Spinal cord (tissue), 10 donors: ENCODE data around the gene SEMA5A. TPM values are rescaled to one million over a fixed set of nuclear protein-coding genes. Genes with fewer than 3 reads are reported as not detected.

Experiments
- DNase-seq, 6 donors: peaks; one replicate each; pipeline versions ENCODE4 v3.0.0 to v3.0.0-alpha.2; 2013 to 2015; ENCODE audit warnings: low spot score in 6 of 6, low read depth in 4 of 6
- H3K27ac ChIP-seq: one replicate; pipeline ENCODE4 v1.5.1; 2013; ENCODE audit warnings: low read depth, low read length, control low read depth
- H3K27me3 ChIP-seq: one replicate; pipeline ENCODE4 v1.6.1; 2013; ENCODE audit warnings: low read length; ENCODE audit not compliant: control insufficient read depth, insufficient read depth
- H3K36me3 ChIP-seq: one replicate; pipeline ENCODE4 v1.6.1; 2013; ENCODE audit warnings: low read length; ENCODE audit not compliant: control insufficient read depth, insufficient read depth
- H3K4me1 ChIP-seq: one replicate; pipeline ENCODE4 v1.6.1; 2013; ENCODE audit warnings: low read length; ENCODE audit not compliant: control insufficient read depth, insufficient read depth
- H3K4me3 ChIP-seq: one replicate; pipeline ENCODE4 v1.5.1; 2013; ENCODE audit warnings: low read depth, low read length, control low read depth
- H3K9me3 ChIP-seq: one replicate; pipeline ENCODE4 v1.6.1; 2013; ENCODE audit warnings: low read length; ENCODE audit not compliant: control insufficient read depth, insufficient read depth
- WGBS: methylation state at CpG from one replicate; pipeline ENCODE4 v1.1.5; 2013; ENCODE audit warnings: missing lambda C conversion rate; ENCODE audit not compliant: insufficient coverage; 5-methylcytosine and 5-hydroxymethylcytosine counted together
- polyA plus RNA-seq, 2 donors: library from polyadenylated mRNA; unstranded; fragments of 120-200 nt; gene quantifications; one replicate each; pipeline ENCODE4 v1.2.1, GENCODE V29; 2013; ENCODE audit not compliant: insufficient read length in 2 of 2
- total RNA-seq, 2 donors: library from RNA; depleted of rRNA in 1 of 2; stranded (reverse); fragments of 120-200 nt in 1 of 2; fragments of >200 nt in 1 of 2; gene quantifications; one replicate each; pipeline versions ENCODE4 v1.2.3 to v1.2.4, GENCODE V29; 2013 to 2014
- donor health status: healthy.

SEMA5A gene
- total and polyA plus RNA-seq, 4 donors = 35.2 to 70.7 (median 59.3) TPM

DNA sequence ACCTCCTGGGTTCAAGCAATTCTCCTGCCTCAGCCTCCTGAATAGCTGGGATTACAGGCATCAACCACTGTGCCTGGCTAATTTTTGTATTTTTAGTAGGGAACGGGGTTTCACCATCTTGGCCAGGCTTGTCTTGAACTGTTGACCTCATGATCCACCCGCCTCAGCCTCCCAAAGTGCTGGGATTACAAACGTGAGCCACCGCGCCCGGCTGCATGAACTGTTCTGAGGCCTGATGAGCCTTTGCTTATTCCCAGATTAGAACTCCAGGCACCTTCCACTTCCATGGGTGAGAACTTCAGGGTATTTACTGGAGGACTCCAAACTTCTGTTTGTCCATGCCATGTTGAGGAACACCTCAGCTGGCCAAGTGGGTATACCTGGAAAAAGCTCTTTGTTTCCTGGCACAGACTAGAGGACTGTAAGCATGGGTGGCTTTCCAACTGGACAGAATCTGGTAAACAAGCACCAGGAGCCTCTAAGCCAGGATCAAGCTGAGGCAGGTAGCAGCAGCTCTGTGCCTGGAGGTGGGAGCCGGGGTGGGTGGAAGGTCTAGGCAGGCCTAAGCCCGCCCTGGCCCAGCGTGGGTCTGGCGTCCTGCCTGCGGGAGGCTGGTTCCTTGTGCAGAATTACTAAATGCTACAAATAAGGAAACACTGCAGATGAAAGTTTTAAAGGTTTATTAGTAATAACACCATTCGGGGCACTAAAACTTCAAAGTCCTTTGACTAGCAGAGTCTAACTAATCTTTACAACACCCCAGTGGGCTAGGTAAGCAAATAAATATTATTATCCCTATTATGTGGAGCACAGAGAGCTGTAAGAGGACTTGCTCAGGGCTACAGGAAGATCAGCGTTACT lies 78.4 kb downstream of the SEMA5A start:
- peaks cover 9% of the 10 kb centered on the region for H3K4me1 ChIP-seq
- H3K27me3 ChIP-seq = no peaks in the 10 kb centered on the region
- H3K4me3 ChIP-seq = no peak overlapping the region
- no peak overlapping the region for H3K27ac ChIP-seq
- no peaks in the 10 kb centered on the region for H3K9me3 ChIP-seq
- peak in 1 of 6 donors; percentile 21 for DNase-seq
- peaks cover 2% of the 10 kb centered on the region for H3K36me3 ChIP-seq
- WGBS = 91% methylated on average over 8 of the region's 13 CpGs

DNA sequence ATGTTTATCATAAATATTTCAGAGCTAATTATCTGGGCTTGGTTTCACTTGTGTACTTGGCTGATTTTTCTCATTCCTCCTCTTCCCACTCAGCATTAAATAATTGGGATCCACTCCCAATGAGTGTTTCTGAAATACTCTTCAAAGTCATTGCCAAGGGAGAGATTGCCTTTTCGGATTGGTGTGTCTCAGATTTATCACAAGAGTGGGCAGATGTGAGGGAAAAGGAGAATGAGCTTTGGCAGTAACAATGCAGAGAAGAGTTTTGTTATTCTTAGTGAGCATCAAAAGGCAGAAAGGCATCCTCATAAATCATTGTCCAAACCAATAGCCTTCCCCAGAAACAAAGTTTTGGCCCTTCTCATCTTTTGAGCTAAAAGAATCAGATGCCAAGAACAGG lies 79.2 kb downstream of the SEMA5A start:
- peaks cover 2% of the 10 kb centered on the region for H3K36me3 ChIP-seq
- WGBS = no CpG with 5 or more reads among the region's 1 CpG
- no peaks in the 10 kb centered on the region for H3K27me3 ChIP-seq
- no peak overlapping the region for H3K4me3 ChIP-seq
- DNase-seq = no peak
- H3K4me1 ChIP-seq = peaks cover 9% of the 10 kb centered on the region
- no peaks in the 10 kb centered on the region for H3K9me3 ChIP-seq
- H3K27ac ChIP-seq = no peak overlapping the region

DNA sequence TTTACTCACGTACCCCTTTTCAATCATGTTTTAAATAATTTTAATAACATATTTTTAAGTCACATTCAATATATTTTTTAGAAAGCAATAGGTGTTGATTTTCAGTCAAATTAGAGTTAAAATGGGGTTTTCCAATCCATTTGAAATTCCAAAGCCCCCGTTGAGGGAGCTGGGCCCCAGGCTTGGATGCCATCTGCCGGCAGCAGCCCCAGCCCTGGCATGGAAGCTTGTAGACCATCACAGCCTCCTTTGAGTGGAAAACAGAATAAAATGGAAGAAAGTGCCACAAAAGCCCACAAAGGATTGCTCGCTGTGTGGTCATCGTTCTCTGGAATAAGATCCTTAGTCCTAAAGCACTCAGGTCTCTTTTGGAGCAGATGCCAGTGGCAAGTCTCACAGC lies 81.4 kb downstream of the SEMA5A start:
- Histone ChIP-seq H3K9me3 (no peaks in the 10 kb centered on the region), H3K4me3 (no peak overlapping the region), H3K36me3 (peaks cover 2% of the 10 kb centered on the region), H3K4me1 (peaks cover 9% of the 10 kb centered on the region), H3K27me3 (no peaks in the 10 kb centered on the region), H3K27ac (no peak overlapping the region)
- 90% methylated on average over 3 of the region's 5 CpGs for WGBS
- DNase-seq = no peak

DNA sequence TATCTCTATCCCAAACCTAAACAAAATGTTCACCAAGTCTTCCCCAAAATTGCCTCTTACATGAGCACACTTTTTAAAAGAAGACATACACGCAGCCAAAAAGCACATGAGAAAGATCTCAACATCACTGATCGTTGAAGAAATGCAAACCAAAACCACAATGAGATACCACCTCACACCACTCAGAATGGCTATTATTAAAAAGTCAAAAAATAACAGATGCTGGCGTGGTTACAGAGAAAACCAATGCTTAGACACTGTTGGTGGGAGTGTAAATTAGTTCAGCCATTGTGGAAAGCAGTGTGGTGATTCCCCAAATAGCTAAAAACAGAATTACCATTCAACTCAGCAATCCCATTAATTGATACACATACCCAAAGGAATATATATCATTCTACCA lies 83.8 kb downstream of the SEMA5A start:
- Histone ChIP-seq H3K4me3 (no peak overlapping the region), H3K4me1 (peaks cover 4% of the 10 kb centered on the region), H3K27me3 (no peaks in the 10 kb centered on the region), H3K36me3 (no peaks in the 10 kb centered on the region), H3K9me3 (no peaks in the 10 kb centered on the region), H3K27ac (no peak overlapping the region)
- WGBS = 91% methylated on average over 1 of the region's 3 CpGs
- no peak for DNase-seq

DNA sequence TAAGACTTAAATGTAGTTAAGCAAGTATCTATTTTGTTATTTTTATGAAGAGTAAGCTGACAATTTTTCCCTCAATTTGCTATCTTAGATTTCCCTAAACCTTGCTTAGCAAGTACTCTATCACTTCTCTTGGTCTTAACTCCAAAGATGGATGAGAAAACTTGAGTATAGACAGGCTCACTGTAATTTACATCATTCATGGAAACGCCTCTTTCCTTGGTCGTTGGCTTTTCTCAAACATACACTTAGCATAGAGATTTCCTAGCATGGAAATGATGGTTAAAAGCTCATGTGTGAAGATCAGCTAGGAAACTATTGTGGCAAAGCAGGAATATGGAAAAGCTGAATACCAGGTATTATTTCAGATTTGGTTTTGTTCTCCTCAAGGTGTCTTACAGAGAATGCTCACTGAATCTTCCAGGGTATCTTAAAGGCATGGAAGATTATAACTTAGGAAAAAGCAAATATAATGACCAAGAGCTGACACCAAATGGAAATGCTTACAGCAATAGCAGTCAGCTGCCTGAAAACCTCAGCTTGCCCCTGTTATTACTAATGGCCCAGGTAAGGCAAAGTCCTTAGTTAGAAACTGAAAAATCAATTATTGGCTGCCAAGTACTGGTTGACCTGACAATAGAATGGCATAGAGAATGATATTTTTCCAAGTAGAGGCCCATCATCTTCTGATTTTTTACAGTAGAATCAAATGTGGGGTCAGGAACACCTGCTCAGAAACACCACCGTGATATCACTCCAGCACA lies 84.8 kb downstream of the SEMA5A start:
- WGBS = no CpG with 5 or more reads among the region's 3 CpGs
- Histone ChIP-seq H3K36me3 (no peaks in the 10 kb centered on the region), H3K4me3 (no peak overlapping the region), H3K27me3 (no peaks in the 10 kb centered on the region), H3K27ac (no peak overlapping the region), H3K4me1 (peaks cover 8% of the 10 kb centered on the region), H3K9me3 (no peaks in the 10 kb centered on the region)
- DNase-seq = no peak

DNA sequence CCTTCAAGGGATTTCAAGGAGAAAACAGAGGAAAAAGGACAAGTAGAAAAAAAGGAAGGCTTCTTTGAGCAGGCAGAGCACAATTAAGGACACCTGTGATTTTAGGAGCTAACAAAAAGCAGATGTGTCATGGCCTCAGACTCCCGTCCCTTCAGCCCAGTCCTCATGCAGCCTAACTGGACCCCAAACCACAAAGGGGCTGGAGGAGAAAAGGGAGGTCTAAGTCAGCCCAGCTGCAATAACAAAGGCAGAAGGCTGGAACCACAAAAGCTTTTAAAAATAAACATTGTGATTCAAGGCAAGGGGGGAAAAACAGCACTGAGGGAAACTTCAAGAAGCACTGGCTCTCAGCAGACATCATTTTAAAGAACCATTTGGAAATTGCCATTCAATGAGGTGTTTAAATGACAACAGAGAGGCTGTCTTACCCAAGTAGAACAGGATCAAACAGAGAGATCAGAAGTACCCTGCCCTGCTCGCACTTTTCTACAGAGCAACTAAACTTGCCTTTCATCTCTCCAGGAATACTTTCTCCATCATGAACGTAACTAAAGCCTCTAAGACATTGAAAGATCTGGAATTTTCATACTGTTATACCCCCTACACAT lies 89.3 kb downstream of the SEMA5A start:
- H3K36me3 ChIP-seq = no peaks in the 10 kb centered on the region
- WGBS = 79% methylated on average over 2 of the region's 3 CpGs
- peaks cover 7% of the 10 kb centered on the region for H3K4me1 ChIP-seq
- no peak overlapping the region for H3K4me3 ChIP-seq
- DNase-seq = peak in 1 of 6 donors; percentile 72
- H3K9me3 ChIP-seq = no peaks in the 10 kb centered on the region
- H3K27ac ChIP-seq = peak overlapping the region; percentile 53
- H3K27me3 ChIP-seq = no peaks in the 10 kb centered on the region

DNA sequence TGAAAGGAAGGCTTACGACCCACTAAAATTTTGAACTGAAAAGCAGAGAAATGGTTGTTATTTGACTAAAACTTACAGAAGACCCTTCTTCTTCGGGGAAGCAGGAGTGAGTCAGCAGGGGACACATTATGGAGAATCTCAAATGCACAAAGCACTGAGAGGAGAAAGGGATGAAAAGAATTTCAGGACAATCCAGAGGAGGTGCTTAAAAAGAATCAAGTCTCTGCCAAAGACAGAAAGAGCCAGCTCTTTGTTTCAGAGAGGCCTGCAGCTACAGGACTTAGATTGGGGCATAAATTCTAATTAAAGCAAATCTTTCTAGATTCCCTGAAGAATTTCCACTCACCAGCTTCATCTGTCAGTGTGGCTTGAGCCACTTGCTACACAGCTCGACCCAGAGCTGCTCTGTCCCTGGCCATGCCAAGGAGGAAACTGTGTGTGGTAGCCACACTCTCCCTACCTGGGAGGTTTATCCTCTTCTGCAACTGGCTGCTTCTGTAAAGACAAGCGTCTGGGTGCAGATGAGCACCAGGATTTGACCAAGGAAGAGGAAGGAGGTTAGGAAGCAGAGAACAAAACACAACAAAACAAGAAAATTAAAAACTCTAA lies 89.9 kb downstream of the SEMA5A start:
- 42% methylated on average over 3 of the region's 4 CpGs for WGBS
- H3K27me3 ChIP-seq = no peaks in the 10 kb centered on the region
- no peak overlapping the region for H3K4me3 ChIP-seq
- H3K36me3 ChIP-seq = no peaks in the 10 kb centered on the region
- H3K4me1 ChIP-seq = peaks cover 7% of the 10 kb centered on the region
- peak overlapping the region; percentile 53 for H3K27ac ChIP-seq
- H3K9me3 ChIP-seq = no peaks in the 10 kb centered on the region
- peak in 2 of 6 donors; percentile 25 to 43 for DNase-seq

DNA sequence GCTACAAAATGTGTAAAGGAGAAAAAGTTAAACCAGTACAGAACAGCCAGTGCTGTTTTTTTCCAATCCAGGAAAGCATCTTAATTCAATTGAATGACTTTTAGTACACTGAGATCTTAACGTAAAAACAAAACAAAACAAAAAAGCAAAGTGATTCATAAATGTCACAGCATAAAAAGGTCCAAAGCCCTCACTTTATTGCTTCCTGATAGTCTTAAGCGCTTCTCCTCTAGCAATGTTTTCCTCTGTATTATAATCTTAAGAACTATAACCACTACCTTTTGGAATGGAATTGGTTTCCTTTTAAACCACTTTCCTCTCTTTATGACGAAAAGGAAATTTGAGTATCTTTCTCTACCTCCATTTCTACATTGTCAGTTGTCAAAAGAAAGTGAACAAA lies 91.4 kb downstream of the SEMA5A start:
- H3K4me1 ChIP-seq = peaks cover 7% of the 10 kb centered on the region
- WGBS = no CpG with 5 or more reads among the region's 3 CpGs
- DNase-seq = no peak
- no peaks in the 10 kb centered on the region for H3K27me3 ChIP-seq
- no peak overlapping the region for H3K4me3 ChIP-seq
- no peaks in the 10 kb centered on the region for H3K36me3 ChIP-seq
- no peaks in the 10 kb centered on the region for H3K9me3 ChIP-seq
- no peak overlapping the region for H3K27ac ChIP-seq

DNA sequence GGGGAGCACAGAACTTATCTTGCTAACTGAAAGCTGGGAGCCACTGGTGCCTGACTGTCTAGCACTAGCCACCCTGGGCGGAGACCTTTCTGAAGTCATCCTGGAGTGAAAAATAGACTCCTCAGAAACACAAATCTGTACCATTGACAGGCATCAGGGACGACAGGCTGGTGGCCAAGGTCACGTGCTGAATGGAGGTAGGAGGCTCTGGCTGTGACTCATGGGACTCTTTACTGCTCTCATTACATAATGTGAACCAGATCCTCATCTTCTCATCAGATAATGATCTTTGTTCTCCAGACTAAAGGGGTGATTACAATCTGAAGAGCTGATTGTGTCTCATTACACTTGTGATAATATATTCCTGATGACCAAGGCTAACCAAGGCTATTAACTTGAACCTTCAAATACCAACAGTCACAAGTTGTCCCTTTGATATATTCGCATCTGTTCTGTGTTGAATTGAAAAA lies 91.8 kb downstream of the SEMA5A start:
- Histone ChIP-seq H3K4me1 (peaks cover 7% of the 10 kb centered on the region), H3K27ac (no peak overlapping the region), H3K27me3 (no peaks in the 10 kb centered on the region), H3K4me3 (no peak overlapping the region), H3K9me3 (no peaks in the 10 kb centered on the region), H3K36me3 (no peaks in the 10 kb centered on the region)
- DNase-seq = no peak
- 86% methylated on average over 1 of the region's 4 CpGs for WGBS
